HG03571 (cell line): ENCODE measurements around the gene BTAF1.
"Not testable (repeated sequence)": the region's sequence is repeated elsewhere in the genome, so short reads cannot be mapped to it uniquely, and the experiment has no call there.

Source experiments
- ATAC-seq: cut with Tn5 transposase; IDR thresholded peaks from one replicate; pipeline ENCODE4 v1.9.1; 2021; ENCODE audit not compliant: unreplicated experiment

BTAF1 gene

DNA sequence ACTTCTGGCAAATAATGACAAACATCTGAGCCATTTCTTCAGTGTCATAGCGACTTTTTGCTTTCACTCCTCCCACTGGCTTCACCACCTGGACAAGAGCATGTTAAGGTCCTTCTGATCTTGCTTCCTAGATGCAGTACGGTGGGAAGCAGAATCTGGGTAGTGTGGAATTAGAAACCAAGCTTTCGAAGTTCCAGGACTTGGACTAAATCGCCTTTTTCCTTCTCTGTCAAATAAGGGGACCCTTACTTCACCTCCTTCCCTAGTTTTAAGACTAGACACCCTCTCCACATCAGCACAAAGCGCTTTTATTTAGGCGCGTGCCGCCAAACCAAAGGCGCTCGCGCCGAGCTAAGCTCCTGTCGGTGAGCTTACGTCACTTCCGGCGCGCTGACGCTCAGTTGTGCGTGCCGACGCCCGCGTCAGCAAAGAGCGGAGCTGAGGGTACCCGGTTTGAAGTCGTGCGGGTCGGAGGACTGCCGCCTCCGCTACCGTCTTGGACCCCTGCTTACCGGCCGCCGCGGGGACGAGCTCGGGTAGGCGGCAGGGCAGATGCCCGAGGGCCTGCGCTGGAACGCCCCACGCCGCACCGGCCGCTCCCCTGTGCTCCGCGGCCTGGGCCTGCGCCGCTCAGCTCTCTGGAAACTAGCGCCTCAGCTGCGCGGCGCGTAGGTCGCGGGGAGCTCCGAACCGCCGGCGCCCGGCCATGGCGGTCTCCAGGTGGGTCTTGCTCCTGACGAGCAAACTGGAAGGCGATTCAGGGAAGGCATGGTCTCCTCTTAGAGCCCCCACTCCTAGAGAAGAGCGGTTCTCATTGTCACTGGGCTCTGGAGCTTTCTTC lies at the start of gene BTAF1:
BTAF1 (plus strand) TSS at position 400 of the 841 bp plus-strand sequence; CDS start at position 707, 307 bp downstream.
- peak; percentile 98 for ATAC-seq

DNA sequence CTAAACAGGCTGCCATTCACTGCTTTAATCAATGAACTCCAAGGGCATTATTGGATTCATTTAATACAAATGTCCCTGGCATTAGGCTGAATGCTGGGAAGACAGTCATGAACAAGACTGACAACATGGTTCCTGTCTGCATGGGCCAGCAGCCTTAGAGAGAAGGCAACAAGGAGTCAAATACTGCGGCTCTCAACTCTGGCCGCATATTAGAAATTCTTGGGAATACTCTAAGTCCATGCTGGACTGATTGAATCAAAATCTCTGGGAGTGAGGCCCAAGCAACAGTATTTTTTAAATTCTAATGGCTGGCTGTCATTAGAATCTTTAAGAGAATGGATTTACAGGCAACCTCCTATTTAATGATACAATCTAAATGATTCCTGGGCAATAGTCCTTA lies 48.4 kb upstream of the BTAF1 start:
- no peak for ATAC-seq

DNA sequence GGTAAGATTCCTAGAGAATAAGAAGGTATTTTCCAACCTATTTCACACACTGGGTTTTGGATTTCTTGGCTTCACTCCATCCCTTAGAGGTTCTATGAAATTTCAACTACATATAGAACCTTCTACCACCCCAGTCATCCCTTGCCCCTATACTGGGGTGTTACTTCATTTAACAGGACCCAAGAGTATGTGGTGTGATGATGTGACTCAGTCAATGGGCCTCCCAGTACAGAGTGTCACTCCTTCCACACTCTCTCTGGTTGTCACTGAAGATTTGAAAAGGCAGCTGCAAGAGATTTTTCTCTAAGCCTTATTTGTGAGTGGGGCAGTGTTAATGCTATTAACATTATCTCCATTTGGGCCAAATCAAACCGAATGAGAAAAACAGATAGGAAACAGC lies 47.8 kb upstream of the BTAF1 start:
- no peak for ATAC-seq

DNA sequence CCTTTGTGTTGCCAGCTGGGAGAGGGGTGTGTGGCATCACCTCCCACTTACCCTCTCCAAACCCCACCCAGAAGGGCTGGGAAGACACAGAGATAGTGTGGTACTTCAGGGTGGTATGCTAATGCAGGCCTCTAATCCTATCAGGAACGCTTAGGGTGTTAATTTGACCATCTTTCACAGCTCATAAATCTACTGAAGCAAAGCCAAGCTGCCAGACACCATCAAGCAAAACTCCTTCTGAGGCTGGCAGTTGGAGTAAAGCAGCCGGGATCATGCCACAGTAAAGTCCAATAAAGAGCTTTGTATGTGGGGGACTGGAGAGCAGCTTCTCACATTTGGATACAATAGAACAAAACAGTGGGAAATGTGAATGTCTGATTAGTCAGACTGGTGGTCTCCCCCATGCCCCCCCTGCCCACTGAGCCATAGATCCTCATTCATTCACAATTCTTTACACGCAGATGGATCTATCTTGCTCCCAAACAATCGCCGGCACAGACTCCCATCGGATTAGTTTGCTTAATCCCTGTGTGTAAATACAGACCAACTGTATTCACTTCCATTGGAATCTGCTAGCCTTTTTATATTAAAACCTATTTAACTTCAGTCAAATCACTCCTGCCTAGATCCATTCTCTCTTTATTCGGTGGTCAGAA lies 43.9 kb upstream of the BTAF1 start:
- ATAC-seq: no peak

DNA sequence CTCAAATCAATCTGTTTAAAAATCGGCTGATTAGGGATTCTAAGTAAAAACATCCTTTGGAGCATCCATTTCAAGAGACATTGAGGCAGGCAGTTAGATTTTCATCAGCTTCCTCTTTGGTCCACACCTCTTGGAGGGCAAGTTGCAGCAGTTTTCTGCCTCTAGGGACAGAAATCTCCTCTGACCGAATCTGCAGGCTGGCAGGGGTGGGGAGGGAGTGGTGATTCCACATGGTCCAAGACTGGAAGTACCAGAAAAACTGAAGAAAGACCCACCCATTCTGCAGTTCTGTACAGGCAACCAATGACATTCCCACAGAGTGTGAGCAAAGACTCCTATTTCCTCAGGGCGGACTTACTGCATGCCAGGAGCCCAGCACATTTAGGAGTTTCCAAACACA lies 43.3 kb upstream of the BTAF1 start:
- no peak for ATAC-seq

DNA sequence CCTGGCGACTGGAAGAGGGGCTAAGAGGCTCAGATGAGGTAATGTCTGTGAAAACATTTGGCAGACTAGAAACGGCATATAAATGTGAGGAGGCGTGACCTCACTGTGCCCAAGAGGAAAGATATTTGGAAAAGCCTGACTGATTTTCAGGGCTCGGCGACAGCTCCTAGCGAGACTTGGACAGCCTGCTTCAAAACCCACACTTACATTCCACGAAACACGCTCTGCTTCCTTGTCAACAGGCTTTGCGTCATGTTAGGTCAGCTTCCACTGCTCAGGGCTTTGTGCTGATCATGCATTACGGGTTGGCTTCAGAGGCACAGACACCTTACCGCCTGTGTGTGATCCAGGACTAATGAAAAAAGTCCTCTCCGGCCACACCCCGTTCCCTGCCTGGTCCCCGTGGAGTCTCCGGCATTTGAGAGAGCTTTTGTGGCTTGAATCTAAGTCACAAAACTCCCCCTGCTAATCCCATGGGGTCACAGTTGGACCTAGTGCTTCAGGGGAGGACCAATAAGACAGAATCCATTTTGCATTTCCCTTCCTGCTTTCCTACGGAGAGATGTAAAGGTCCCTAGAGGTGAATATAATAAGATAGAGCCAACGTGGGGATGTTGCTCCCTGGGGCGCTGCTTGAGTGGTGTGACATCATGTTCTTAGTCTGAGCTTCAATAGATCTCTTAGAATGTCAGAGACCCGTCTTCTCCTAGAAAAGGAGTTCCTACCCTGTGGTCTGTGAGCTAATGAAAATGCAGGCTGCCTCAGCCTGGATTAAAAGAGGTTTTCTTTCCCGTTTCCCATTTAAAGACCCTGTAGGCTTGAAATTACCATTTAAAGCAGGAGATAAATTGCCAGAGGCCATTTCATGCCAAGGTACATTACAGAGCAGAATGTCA lies 39.8 kb upstream of the BTAF1 start:
- no peak for ATAC-seq

DNA sequence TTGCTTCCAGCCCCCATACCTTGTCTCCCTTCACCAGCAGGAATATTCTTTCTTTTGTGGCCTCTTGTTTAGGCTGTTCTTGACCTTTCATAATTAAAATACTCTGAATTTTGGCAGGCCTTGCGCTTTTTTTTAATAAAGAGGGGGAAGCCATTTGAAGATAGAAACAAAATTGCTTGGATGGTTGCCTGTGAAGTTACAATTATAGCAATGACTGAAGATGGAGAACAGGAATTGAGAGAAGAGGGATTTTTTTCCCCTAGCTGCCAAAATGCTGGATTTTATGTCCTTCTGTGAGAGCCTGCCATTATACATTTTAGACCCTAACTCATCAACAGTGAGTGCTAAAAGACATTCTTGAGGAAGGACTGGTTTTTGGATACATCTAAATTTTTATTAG lies 39.0 kb upstream of the BTAF1 start:
- no peak for ATAC-seq

DNA sequence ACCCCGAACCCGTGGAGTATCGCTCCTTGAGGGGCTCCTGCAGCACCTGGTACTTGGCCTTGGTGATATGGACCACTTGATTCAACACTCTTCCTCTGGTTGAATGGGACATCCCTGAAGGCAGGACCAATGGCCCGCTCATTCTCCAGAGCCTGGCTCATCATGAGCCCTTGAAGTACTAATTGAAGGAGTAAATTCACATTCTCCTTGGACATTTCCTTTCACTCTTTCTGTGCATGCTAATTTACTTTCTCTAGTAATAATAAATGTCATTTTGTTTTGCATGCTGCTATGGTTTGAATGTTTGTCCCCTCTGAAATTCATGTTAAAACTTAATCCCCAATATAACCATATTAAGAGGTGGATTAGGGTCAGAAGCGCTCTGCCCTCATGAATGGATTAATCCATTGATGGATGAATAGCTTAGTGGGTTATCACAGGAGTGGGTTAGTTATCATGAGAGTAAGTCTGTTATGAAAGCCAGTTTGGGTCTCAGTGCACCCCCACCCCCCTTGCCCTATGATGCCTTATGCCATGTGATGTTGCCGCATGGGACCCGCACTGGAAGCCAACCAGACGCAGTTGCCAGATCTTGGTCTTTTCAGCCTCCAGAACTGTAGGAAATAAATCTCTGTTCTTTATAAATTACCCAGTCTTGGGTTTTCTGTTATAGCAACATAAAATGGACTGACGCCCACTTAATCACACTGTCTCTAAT lies 38.0 kb upstream of the BTAF1 start:
- no peak for ATAC-seq

DNA sequence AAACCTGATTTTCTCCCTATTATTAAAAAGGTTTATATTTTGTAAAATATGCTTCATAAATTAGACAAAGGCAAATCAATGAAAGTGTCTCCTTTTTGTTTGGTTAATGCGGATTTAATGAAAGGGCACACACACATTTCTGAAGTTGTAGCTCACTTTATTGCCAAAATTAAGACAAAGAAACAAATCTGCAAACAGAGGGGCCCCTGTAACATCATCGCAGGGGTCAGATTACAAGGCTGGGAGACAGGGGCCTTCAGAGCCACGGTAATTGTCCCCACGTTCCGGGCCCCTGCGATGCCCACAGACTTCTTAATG lies 36.7 kb upstream of the BTAF1 start:
- no peak for ATAC-seq

DNA sequence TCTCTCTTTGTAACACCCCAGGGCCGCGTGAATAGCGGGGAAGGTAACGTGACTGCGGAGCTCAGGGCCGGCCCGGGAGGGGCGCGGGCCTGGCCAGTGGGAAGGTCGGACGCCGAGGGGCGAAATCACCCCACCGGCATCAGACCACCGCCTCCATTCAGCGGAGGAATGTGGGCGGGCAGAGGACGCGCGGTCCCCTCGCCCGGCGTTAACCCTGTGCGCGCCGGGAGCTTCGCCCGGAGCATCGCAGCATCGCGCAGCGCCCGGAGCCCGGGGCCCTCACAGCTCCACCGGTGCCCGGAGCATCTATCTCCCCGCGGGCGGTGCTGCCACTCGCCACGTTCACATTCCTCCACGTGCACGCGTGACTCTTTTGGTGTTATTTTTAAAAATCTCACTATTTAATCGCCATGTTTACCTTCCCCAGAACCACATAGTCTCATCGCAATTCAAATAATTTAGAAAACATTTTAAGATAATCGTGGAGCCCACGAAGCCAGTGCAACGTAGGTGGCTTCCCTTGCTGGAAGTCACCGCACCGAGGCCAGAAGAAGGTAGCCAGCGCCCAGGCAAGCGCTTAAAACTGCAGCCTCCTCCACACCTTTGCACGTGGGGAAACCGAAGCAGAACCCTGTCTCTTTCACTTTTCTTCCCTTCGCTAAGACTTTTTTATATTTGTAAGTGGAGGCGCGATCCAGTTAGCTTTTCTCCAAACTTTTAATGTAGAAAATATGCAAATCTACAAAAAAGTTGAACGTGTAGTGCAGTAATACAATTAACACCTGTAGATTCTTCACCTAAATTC lies 36.1 kb upstream of the BTAF1 start:
- ATAC-seq: no peak

DNA sequence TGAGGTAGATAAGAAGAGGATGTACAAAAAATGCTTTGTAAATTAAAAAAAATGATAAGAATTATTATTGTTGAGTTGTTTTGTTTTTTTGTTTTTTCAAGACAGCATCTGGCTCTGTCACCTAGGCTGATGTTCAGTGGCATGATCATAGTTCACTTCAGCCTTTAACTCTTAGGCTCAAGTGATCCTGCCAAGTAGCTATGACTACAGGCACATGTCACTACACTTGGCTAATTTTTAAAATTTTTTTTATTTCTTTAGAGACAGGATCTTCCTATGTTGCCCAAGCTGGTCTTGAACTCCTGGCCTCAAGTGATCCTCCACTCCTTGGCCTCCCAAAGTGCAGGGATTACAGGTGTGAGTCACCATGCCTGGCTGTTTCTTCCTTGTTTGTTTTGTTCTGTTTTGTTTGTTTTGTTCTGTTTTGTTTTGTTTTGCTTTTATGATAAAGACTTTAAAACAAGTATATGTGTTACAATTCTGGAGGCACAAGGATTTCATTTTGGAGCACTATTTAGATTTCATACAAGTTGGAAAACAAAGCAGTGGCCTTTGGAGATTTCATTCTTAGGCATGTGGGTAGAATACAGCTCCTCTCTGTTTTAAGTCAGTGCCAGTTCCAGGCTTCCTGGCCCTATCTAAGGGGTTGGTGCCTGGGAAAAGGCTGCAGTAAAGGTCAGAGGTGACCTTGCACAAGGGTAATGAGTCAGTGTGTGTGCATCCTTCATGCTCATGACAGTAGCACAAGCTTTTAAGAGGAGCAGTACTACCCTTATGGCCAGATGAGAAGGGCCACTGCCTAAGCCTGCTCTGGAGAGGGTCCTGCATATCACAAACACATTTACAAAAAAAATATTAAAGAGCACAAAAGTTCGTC lies 32.2 kb upstream of the BTAF1 start:
- no peak for ATAC-seq

DNA sequence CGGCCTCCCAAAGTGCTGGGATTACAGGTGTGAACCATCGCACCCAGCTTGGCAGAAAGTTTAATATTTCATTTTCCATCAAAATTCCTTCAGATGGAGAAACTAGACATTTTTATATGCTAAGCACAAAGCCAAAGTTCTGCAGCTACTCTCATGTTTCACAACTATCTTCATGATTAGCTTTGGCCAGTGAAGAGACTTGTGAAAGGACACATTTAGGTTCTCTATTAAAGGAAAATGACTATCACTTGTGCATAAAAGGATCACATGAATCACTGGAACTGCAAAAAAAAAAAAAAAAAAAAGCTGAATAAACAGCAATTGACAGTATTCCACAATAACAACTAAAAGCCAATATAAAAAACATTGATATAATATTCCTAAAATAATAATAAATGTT lies 30.5 kb upstream of the BTAF1 start:
- ATAC-seq: no peak

DNA sequence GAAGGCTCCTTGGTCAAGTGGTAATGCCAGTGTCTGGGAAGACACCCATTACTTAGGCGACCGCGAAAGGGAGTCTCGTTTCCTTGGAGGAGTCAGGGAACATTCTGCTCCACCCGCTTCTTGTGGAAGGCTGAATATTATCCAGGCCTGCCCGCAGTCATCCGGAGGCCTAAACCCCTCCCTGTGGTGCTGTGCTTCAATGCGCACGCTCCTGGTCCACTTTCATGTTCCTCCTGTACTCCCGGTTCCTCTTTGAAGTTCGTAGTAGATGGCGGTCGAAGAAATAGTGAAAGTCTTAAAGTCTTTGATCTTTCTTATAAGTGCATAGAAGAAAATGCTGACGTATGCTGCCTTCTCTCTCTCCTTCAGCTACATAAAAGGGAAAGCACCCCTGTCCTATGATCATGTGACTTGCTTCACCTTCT lies 29.3 kb upstream of the BTAF1 start:
- ATAC-seq: not testable (repeated sequence)

DNA sequence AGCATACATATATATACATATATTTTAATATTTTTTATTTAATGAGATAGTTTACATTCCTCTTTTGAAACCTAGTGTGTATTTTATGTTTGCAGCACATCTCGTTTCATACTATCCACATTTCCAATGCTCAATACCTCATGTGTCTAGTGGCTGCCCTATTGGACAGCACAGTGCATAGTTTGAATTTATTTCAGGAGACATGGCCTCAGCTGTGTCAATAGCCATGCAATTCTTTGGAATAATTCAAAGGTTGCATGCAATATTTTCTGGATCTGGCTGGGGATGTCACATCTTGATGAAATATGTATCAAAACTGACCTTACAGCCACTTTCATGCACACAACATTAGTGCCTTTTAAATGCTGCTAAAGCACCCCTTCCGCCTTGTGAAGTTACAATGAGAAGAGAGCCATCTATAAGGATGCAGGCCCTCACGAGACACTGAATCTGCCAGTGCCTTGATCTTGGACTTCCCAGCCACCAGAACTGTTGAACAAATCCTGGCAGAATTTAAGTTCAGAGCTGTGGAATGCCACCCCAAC lies 27.3 kb upstream of the BTAF1 start:
- no peak for ATAC-seq

DNA sequence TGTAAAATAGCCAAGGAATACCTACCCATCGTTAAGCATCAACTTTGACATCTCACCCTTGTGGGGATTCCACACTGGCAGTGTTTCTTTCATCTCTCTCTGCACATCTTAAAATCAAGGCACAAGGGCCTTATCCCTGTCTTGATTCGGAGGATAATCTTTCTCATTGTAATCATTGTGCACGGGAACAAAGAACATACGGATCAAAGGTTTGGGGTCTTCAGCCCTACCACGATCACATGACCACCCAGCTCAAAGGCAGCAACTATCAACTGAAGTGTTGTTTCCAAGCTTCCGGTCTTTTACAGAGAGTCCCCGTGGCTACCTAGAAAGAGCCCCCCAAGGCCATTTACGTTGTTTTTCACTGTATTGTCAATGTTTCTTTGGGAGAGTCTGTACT lies 26.1 kb upstream of the BTAF1 start:
- no peak for ATAC-seq

DNA sequence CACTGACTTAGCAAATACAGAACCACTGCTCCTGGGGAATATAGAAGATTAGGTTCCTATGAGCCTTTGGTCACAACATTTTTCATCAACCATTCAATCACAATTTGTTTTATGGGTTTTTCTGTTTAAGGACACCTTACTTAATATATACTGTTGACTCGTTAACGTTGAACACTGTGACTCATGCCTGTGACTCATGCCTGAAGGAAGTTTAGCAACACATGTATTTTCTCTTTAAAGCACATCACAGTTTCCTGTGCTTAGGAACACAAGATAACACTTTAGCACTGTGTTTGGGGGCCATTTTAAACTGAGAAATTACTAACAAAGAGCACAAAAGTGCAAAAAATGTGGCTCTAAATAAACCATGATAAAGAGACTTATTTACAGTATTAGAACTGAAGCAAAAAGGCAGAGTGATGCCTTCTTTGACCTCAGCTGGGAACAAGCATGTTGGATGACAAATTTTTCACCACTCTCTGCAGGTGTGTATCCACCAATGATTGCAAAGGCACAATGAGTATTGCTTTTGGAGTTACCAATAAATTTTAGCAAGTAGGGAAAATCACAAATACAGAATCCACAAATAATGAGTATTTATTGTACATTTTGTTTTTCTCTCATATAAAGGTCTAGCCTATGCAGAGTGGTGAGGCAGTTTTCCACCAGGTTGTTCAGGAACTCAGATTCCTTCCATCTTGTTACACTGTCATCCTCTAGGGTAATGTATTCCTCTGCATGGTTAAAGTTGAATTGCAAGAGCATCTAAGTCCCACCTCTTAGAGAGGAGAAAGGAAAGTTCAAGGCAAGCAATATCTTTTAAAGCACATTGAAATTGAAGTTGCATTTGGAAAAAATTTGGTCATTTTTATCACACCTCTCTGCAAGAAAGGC lies 21.5 kb upstream of the BTAF1 start:
- no peak for ATAC-seq

DNA sequence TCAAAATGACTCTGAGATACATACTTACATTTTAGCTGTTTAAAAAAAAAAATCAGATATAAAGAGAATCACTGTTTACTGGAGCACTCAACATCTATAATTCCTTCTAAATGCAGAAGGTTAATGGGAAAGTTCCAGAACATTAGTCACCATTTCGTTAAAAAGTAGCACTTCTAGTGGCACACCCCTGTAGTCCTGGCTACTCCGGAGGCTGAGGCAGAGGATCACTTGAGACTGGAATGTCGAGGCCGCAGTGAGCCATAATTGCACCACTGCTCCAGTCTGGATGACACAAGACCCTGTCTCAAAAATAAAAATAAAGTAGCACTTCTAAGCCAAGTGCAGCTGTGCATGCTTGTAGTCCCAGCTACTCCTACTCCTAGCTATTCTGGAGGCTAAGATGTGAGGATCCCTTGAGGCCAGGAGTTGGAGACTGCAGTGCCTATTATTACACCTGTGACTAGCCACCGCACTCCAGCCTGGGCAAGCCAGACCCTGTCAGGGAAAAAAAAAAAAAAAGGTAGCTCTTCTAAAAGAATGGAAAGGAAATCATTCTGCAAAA lies 16.5 kb upstream of the BTAF1 start:
- ATAC-seq: no peak

DNA sequence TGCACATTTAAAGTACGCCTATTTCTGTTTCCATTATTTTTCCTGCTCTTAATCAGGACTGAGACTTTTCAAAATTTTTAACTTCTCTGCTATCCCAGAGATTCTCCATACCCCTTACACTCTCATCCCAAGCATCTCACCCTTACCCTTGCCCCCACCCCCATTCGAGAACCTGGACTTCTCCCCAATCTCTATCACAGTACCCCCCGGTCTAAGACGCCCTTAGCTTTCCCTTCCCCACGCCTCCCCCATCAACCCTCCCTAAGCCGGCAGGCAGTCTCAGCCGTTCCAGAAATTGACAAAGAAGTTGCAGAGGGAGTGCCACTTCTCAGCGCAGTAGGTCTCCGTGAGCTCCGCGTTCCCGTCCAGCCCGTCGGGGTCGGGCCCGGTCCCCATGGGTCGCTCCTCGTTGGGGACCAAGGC lies 15.6 kb upstream of the BTAF1 start:
- ATAC-seq: no peak
